GM12875 (cell line): ENCODE data around the gene TFF1.

Experiments used
- H3K4me3 ChIP-seq: one replicate; pipeline ENCODE4 v1.5.1; 2011; ENCODE audit warnings: low read depth, low read length, control low read depth
- TF ChIP-seq, protein P1 (sequence below): IDR thresholded peaks from 2 replicates; pipeline ENCODE4 v1.5.1; 2011; ENCODE audit warnings: low read depth, mild to moderate bottlenecking, control low read depth, inconsistent platforms, low read length, moderate library complexity, borderline replicate concordance; ENCODE audit not compliant: insufficient read depth

Gene TFF1

DNA sequence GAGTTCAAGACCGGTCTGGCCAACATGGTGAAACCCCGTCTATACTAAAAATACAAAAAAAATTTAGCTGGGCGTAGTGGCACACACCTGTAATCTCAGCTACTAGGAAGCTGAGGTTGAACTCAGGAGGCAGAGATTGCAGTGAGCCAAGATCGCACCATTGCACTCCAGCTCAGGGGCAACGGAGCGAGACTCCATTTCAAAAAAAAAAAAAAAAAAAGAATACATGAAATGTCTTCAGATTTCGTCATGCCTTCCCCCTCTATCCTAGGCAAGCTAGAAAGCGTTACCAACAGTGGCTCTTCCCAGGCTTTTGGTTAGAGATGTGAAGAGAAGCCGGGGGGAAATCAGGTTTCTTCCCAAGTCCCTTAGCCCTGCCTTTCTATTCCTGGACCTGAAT is 3.6 kb downstream of the TFF1 start:
- TF ChIP-seq, protein P1, sequence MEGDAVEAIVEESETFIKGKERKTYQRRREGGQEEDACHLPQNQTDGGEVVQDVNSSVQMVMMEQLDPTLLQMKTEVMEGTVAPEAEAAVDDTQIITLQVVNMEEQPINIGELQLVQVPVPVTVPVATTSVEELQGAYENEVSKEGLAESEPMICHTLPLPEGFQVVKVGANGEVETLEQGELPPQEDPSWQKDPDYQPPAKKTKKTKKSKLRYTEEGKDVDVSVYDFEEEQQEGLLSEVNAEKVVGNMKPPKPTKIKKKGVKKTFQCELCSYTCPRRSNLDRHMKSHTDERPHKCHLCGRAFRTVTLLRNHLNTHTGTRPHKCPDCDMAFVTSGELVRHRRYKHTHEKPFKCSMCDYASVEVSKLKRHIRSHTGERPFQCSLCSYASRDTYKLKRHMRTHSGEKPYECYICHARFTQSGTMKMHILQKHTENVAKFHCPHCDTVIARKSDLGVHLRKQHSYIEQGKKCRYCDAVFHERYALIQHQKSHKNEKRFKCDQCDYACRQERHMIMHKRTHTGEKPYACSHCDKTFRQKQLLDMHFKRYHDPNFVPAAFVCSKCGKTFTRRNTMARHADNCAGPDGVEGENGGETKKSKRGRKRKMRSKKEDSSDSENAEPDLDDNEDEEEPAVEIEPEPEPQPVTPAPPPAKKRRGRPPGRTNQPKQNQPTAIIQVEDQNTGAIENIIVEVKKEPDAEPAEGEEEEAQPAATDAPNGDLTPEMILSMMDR: no peak
- H3K4me3 ChIP-seq: no peak overlapping the region

DNA sequence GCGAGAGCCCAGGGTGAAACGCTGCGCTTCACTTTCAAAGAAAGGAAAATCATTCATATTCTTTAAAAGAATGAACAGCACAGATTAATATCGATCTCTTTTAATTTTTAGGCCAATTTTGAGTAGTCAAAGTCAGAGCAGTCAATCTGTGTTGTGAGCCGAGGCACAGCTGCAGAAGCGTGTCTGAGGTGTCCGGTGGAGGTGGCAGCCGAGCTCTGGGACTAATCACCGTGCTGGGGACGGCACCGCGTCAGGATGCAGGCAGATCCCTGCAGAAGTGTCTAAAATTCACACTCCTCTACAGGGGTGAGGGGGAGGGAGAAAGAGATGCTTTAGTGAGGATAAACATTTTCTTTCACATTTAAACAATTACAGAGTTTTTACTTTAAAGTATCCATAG is 4.1 kb downstream of the TFF1 start:
- TF ChIP-seq, protein P1: no peak
- H3K4me3 ChIP-seq: no peak overlapping the region

DNA sequence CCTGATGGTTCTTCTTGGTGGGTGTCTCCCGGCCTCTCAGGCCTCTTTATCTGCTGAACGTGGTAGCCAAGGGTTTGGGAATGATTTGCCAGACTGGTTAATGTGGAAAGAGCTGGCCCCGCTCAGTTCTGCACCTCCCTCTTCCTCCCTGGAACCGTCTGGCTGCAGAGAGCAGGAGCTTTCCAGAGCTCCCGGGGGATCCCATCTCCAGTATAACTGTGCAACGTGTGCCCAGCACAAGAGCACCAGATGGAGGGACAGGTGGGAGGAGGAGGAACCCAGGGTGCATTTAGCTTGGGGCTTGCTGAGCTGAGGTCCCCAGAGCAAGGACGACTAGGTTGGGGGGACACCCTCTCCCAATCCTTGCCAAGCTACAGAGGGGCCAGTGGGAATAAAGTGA is 5.0 kb downstream of the TFF1 start:
- H3K4me3 ChIP-seq: no peak overlapping the region
- TF ChIP-seq, protein P1: no peak

DNA sequence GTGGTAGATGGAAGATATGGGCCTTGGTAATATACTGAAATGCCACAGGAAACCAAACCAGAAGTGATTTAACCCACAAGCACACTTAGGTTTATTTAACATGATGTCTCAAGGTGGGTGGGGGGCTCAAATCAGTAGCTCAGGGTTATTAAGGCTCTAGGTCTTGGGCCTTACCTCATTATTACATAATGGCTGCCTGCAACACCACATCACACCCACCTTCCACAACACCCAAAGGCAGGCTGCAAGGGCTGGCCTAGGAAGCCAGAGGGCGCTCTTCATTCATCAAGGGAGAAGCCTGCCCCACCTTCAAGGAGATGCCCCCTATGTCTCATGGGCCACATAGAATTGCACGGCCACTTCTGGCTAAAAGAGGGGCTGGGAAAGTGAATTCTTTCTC is 6.0 kb downstream of the TFF1 start:
- H3K4me3 ChIP-seq: no peak overlapping the region
- TF ChIP-seq, protein P1: peak; percentile 20; the same call in 1 of the 2 replicates

DNA sequence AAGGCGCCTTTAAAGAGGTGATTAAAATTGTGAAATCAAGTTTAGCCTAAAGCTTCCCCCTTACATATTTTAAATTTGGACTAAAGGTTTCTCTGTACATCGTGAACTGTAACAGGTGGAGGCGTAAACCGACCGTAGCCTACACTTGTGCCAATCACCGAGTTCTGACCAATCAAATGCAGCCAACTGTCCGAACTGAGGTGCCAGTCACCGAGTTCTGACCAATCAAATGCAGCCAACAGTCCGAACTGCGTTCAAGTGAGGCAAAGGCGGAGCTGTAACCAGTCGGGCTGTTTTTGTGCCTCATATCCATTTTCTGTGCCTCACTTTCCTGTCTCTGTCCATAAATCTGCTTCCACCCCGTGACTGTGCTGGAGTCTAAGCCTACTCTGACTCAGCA is 7.4 kb downstream of the TFF1 start:
- TF ChIP-seq, protein P1: no peak
- H3K4me3 ChIP-seq: no peak overlapping the region

DNA sequence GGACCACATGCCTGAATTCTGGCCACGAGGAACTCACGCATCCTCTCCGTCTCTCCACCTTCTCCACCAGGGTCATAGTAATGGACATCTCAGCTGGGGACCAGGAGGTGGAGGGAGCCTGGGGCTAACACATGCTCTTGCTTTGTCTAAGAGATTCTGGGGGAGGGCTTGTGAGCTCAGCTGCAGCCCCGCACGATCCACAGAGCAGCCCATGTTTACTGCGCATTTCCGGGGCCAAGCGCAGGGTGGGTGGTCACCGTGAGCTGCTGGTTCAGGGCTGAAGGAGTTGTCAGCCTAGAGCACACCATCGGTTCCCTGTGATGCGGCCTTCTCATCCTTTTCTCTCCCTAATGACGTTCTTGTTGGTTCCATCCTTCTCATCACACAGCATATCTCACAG is 8.1 kb downstream of the TFF1 start:
- TF ChIP-seq, protein P1: no peak
- no peak overlapping the region for H3K4me3 ChIP-seq

DNA sequence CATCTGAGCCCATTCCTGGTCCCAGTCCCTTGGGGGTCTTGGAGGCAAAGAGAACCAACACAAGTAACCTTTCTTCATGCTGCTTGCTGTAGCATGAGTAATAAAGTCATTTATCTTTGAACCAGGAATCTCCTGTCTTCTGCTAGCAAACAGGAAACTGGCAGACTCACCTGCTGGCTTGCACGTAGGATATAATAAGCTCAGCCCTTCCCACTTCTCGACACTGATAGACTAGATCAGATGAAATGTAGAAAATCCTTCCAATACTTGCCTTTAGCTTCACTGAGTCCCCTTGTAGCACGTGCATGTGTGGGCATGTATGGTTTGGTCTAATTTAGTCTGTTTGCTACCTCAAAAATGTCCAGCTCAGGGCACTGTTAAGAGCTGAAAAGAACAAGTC is 9.0 kb downstream of the TFF1 start:
- no peak overlapping the region for H3K4me3 ChIP-seq
- TF ChIP-seq, protein P1: no peak
